CD4-positive, alpha-beta T cell (primary cell): ENCODE measurements around the gene PRKN. TPM values are rescaled to one million over a fixed set of nuclear protein-coding genes. Genes with fewer than 3 reads are reported as not detected.

Experiments used
- ATAC-seq: fragments of 200-7000 bp; cut with Tn5 transposase; one replicate; pipeline ENCODE4 v1.10.0; 2022; ENCODE audit warnings: mild to moderate bottlenecking; ENCODE audit not compliant: poor library complexity
- CTCF ChIA-PET: fragments of 350-600 bp; sonication (Branson Sonifier 250); formaldehyde crosslinking; loops from one replicate; lab custom pipeline; 2021; ENCODE audit warnings: antibody characterized with exemption, inconsistent platforms; lab: Charles Lee
- POLR2A ChIA-PET: fragments of 350-600 bp; sonication (Branson Sonifier 250); formaldehyde crosslinking; loops from one replicate; lab custom pipeline; 2021; ENCODE audit warnings: antibody characterized with exemption, inconsistent platforms; lab: Charles Lee
- DNase-seq, 14 experiments: peaks; one replicate each; pipeline ENCODE4 v3.0.0-alpha.2; 2013 to 2020; ENCODE audit warnings: mixed read lengths in 2 of 14
- H3K27ac ChIP-seq, 2 donors: one replicate each; pipeline versions ENCODE4 v1.5.1 to v1.7.0; 2013; ENCODE audit warnings: low read length in 2 of 2, low read depth in 1 of 2, mild to moderate bottlenecking in 1 of 2
- H3K27me3 ChIP-seq, 2 experiments: 1 replicate in 1 of 2; 2 replicates in 1 of 2; pipeline versions ENCODE4 v1.6.1 to v1.7.0; 2013; ENCODE audit warnings: low read length in 2 of 2, control low read depth in 1 of 2, mild to moderate bottlenecking in 1 of 2, moderate library complexity in 1 of 2; ENCODE audit not compliant: insufficient read depth in 2 of 2, control insufficient read depth in 1 of 2
- H3K36me3 ChIP-seq: one replicate; pipeline ENCODE4 v1.6.1; 2013; ENCODE audit warnings: low read length, control low read depth; ENCODE audit not compliant: insufficient read depth
- H3K4me1 ChIP-seq: one replicate; pipeline ENCODE4 v1.6.1; 2013; ENCODE audit warnings: low read length, control low read depth; ENCODE audit not compliant: insufficient read depth
- H3K4me3 ChIP-seq: one replicate; pipeline ENCODE4 v1.5.1; 2013; ENCODE audit warnings: mild to moderate bottlenecking, low read length, moderate library complexity
- H3K9me3 ChIP-seq, 2 experiments: 1 replicate in 1 of 2; 2 replicates in 1 of 2; pipeline versions ENCODE4 v1.6.1 to v1.7.0; 2013; ENCODE audit warnings: low read length in 2 of 2, mild to moderate bottlenecking in 2 of 2, control low read depth in 1 of 2, moderate library complexity in 1 of 2; ENCODE audit not compliant: control insufficient read depth in 1 of 2, insufficient read depth in 1 of 2
- H3K27ac Mint-ChIP-seq: one replicate; pipeline ENCODE4 v1.8.0; 2020; ENCODE audit warnings: mixed read lengths
- H3K27me3 Mint-ChIP-seq: one replicate; pipeline ENCODE4 v1.8.0; 2021; ENCODE audit warnings: mixed read lengths
- H3K36me3 Mint-ChIP-seq: one replicate; pipeline ENCODE4 v1.8.0; 2021; ENCODE audit warnings: low read depth, mixed read lengths
- H3K4me1 Mint-ChIP-seq: one replicate; pipeline ENCODE4 v1.8.0; 2021; ENCODE audit warnings: low read depth, mixed read lengths
- H3K4me3 Mint-ChIP-seq: one replicate; pipeline ENCODE4 v1.8.0; 2020; ENCODE audit warnings: mild to moderate bottlenecking, mixed read lengths
- H3K9me3 Mint-ChIP-seq: one replicate; pipeline ENCODE4 v1.8.0; 2020; ENCODE audit warnings: mixed read lengths
- CTCF ChIP-seq: fragments of 200-600 bp; IDR thresholded peaks from one replicate; pipeline ENCODE4 v1.8.0; 2022; ENCODE audit warnings: antibody characterized with exemption, mild to moderate bottlenecking
- intact Hi-C, 2 experiments: fragments of 100-400 bp; cut with DNase I in 1 of 2; cut with micrococcal nuclease in 1 of 2; formaldehyde crosslinking; loops; one replicate each; pipeline versions ENCODE4 v1.15.1 to v1.9.0; 2023 to 2025; cut with DNase I, micrococcal nuclease
- total RNA-seq, 174 experiments: library from RNA in 2 of 174; stranded (reverse) in 2 of 174; gene quantifications; one replicate each; pipeline ENCODE4 v1.2.3 and lab custom pipeline; 2021 to 2026

Gene PRKN
- total RNA-seq, 2 experiments from 2014 or later = 5.2 to 5.4 TPM

GRCh38 chr6:161494566-161494965 lies 1233.0 kb downstream of the PRKN start:
- Mint-ChIP-seq H3K4me3 (no peak overlapping the region), H3K27me3 (no peaks in the 10 kb centered on the region), H3K36me3 (no peaks in the 10 kb centered on the region), H3K27ac (no peak overlapping the region), H3K9me3 (peaks cover 14% of the 10 kb centered on the region), H3K4me1 (no peaks in the 10 kb centered on the region)
- H3K27ac ChIP-seq = no peak overlapping the region
- TF ChIP-seq CTCF = no peak
- H3K4me3 ChIP-seq = no peak overlapping the region
- ChIA-PET CTCF (no interaction called here), POLR2A (no interaction called here)
- DNase-seq (no peak), ATAC-seq (no peak)
- no peaks in the 10 kb centered on the region for H3K27me3 ChIP-seq
- intact Hi-C loops = no loop called here
- no peaks in the 10 kb centered on the region for H3K9me3 ChIP-seq
- H3K4me1 ChIP-seq = no peaks in the 10 kb centered on the region
- no peaks in the 10 kb centered on the region for H3K36me3 ChIP-seq

GRCh38 chr6:161493576-161494118 lies 1233.9 kb downstream of the PRKN start:
- no peak for ATAC-seq
- Mint-ChIP-seq H3K36me3 (no peaks in the 10 kb centered on the region), H3K9me3 (peaks cover 11% of the 10 kb centered on the region), H3K27ac (no peak overlapping the region), H3K27me3 (no peaks in the 10 kb centered on the region), H3K4me3 (no peak overlapping the region), H3K4me1 (no peaks in the 10 kb centered on the region)
- ChIA-PET POLR2A (no interaction called here), CTCF (no interaction called here)
- Histone ChIP-seq H3K27me3 (no peaks in the 10 kb centered on the region), H3K36me3 (no peaks in the 10 kb centered on the region), H3K9me3 (no peaks in the 10 kb centered on the region), H3K27ac (no peak overlapping the region), H3K4me3 (no peak overlapping the region), H3K4me1 (no peaks in the 10 kb centered on the region)
- TF ChIP-seq CTCF = no peak
- no peak for DNase-seq
- intact Hi-C loops = no loop called here

DNA sequence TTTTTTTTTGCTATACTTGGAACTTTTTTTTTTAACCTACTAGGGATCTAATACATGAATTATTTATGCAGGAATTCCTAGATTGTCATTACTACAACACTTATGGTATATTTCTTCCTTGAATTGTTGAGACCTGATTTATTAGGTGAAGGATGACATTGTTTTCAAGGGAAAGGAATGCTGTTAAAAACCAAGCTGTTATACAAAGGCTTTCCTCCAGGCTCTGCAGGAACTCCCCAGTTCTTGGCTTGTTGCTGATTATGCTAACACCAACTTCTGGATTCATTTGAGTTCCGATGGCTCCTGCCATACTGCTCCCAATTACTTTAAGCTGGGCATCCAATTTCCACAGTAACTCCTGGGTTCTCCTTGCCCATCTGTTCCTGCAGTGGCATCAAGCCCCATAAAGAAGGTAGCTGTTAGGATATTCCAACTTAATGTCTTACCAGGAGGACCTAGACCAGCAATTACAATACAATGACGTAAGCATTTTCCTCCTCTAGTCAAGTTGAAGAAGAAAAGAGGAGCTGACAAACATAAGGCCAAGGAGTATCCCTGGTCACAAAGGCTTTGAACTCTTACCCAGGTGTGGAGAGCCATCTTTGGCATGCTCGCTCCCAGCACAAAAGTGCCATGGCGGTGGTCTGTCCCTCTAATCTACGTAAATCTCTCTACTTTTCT lies 1237.8 kb downstream of the PRKN start:
- H3K27me3 Mint-ChIP-seq = no peaks in the 10 kb centered on the region
- ATAC-seq = no peak
- POLR2A ChIA-PET = no interaction called here

More for the DNA sequence above, 1237.8 kb downstream of the PRKN start:
- Histone ChIP-seq H3K4me3 (no peak overlapping the region), H3K27me3 (no peaks in the 10 kb centered on the region), H3K9me3 (no peaks in the 10 kb centered on the region), H3K4me1 (no peaks in the 10 kb centered on the region), H3K36me3 (no peaks in the 10 kb centered on the region), H3K27ac (no peak overlapping the region)
- CTCF ChIA-PET = no interaction called here
- DNase-seq = no peak
- TF ChIP-seq CTCF = no peak
- Mint-ChIP-seq H3K4me3 (no peak overlapping the region), H3K9me3 (peaks cover 8% of the 10 kb centered on the region), H3K36me3 (no peaks in the 10 kb centered on the region), H3K4me1 (no peaks in the 10 kb centered on the region), H3K27ac (no peak overlapping the region)
- intact Hi-C loops = no loop called here
